ENCODE measurements around the gene MBNL1.

GRCh38 chr3:152267831-152268554 is 736 bp upstream of the MBNL1 start:
- TF ChIP-seq CTCF (conservative IDR thresholded peaks at IDR 0.05 in 1 of 2, IDR thresholded peaks at IDR 0.05 in 1 of 2; ENCODE audit: extremely low read depth in 1 of 2, insufficient read depth in 1 of 2, low read depth in 1 of 2, low read length in 2 of 2), result no peak
- no peak for TF ChIP-seq EZH2 (IDR thresholded peaks at IDR 0.05; ENCODE audit: borderline replicate concordance, low read length)

Measured in mammary epithelial cell (primary cell).